GM23338 (cell line): Measurements from ENCODE around the gene INTS6.

ENCODE experiments used
- CREB1 ChIP-seq: fragments of 250-450 bp; sonication (Bioruptor Pico); IDR thresholded peaks from 2 replicates; pipeline ENCODE4 v1.5.0; 2020; ENCODE audit warnings: low read depth, mild to moderate bottlenecking, moderate library complexity
- EZH2 ChIP-seq: fragments of 200-600 bp; sonication (generic); IDR thresholded peaks from one replicate; pipeline ENCODE4 v1.8.0; 2017; ENCODE audit warnings: antibody characterized with exemption, mild to moderate bottlenecking, low read depth; ENCODE audit not compliant: unreplicated experiment
- EZH2phosphoT487 ChIP-seq: fragments of 200-600 bp; sonication (generic); IDR thresholded peaks from one replicate; pipeline ENCODE4 v1.8.1; 2018; ENCODE audit warnings: antibody characterized with exemption; ENCODE audit not compliant: unreplicated experiment
- POLR2AphosphoS5 ChIP-seq: IDR thresholded peaks from 2 replicates; pipeline ENCODE4 v1.6.1; 2016; ENCODE audit warnings: antibody characterized with exemption, low read depth
- STAT1 ChIP-seq: IDR thresholded peaks from one replicate; pipeline ENCODE4 v1.6.1; 2016; ENCODE audit warnings: antibody characterized with exemption; ENCODE audit not compliant: unreplicated experiment
- TF ChIP-seq, protein P1 (sequence below), 2 experiments: fragments of 200-600 bp in 1 of 2; sonication (generic) in 1 of 2; conservative IDR thresholded peaks; 2 replicates each; pipeline versions ENCODE4 v1.5.1 to v1.6.1; 2016 to 2017; ENCODE audit warnings: antibody characterized with exemption in 2 of 2, low read depth in 2 of 2, mild to moderate bottlenecking in 2 of 2, moderate library complexity in 1 of 2
- TF ChIP-seq, protein P2 (sequence below): IDR thresholded peaks from one replicate; pipeline ENCODE4 v1.6.1; 2018; ENCODE audit warnings: antibody characterized with exemption; ENCODE audit not compliant: unreplicated experiment

DNA sequence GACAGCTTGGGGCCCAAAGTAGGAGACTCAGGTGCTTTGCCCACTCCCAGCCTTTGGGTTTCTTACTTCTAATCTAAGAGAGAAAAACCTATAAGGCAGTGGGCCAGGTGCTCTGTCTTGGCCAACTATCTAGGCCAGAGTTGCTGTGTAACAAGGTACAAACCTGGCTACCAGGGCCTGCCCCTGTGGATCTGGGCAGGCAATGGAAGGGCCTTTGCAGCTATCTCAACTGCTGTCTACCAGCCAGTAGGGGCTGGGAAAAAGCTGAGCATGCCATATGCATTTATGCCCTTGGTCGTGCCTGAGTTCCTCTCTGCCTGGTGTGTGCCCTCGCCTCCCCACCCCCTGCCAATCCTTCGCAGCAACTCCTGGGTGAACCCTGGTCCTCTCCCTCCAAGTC is 130.0 kb downstream of the INTS6 start:
- TF ChIP-seq, protein P1, sequence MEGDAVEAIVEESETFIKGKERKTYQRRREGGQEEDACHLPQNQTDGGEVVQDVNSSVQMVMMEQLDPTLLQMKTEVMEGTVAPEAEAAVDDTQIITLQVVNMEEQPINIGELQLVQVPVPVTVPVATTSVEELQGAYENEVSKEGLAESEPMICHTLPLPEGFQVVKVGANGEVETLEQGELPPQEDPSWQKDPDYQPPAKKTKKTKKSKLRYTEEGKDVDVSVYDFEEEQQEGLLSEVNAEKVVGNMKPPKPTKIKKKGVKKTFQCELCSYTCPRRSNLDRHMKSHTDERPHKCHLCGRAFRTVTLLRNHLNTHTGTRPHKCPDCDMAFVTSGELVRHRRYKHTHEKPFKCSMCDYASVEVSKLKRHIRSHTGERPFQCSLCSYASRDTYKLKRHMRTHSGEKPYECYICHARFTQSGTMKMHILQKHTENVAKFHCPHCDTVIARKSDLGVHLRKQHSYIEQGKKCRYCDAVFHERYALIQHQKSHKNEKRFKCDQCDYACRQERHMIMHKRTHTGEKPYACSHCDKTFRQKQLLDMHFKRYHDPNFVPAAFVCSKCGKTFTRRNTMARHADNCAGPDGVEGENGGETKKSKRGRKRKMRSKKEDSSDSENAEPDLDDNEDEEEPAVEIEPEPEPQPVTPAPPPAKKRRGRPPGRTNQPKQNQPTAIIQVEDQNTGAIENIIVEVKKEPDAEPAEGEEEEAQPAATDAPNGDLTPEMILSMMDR (conservative IDR thresholded peaks at IDR 0.05; ENCODE audit: low read depth in 2 of 2), result no peak
- TF ChIP-seq POLR2AphosphoS5 (no peak), EZH2phosphoT487 (no peak), EZH2 (no peak), CREB1 (CRISPR knock-in tag) (no peak), STAT1 (no peak)
- TF ChIP-seq, protein P2, sequence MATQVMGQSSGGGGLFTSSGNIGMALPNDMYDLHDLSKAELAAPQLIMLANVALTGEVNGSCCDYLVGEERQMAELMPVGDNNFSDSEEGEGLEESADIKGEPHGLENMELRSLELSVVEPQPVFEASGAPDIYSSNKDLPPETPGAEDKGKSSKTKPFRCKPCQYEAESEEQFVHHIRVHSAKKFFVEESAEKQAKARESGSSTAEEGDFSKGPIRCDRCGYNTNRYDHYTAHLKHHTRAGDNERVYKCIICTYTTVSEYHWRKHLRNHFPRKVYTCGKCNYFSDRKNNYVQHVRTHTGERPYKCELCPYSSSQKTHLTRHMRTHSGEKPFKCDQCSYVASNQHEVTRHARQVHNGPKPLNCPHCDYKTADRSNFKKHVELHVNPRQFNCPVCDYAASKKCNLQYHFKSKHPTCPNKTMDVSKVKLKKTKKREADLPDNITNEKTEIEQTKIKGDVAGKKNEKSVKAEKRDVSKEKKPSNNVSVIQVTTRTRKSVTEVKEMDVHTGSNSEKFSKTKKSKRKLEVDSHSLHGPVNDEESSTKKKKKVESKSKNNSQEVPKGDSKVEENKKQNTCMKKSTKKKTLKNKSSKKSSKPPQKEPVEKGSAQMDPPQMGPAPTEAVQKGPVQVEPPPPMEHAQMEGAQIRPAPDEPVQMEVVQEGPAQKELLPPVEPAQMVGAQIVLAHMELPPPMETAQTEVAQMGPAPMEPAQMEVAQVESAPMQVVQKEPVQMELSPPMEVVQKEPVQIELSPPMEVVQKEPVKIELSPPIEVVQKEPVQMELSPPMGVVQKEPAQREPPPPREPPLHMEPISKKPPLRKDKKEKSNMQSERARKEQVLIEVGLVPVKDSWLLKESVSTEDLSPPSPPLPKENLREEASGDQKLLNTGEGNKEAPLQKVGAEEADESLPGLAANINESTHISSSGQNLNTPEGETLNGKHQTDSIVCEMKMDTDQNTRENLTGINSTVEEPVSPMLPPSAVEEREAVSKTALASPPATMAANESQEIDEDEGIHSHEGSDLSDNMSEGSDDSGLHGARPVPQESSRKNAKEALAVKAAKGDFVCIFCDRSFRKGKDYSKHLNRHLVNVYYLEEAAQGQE, result no peak
